DOHH2 (cell line): Measurements from ENCODE around the gene SDR9C7.
"Not testable (repeated sequence)": the region's sequence is repeated elsewhere in the genome, so short reads cannot be mapped to it uniquely, and the experiment has no call there.

ENCODE experiments used
- H3F3A ChIP-seq: fragments of 200-600 bp; sonication (generic), shearing (Covaris generic); 2 replicates; pipeline ENCODE4 v1.6.0; 2016; ENCODE audit warnings: antibody characterized with exemption, mild to moderate bottlenecking; ENCODE audit not compliant: control insufficient read depth, insufficient read depth
- H3K27ac ChIP-seq: fragments of 200-600 bp; sonication (generic); 2 replicates; pipeline ENCODE4 v1.5.1; 2014; ENCODE audit warnings: low read depth, mild to moderate bottlenecking, low read length, moderate library complexity
- H3K27me3 ChIP-seq: fragments of 200-600 bp; sonication (generic); 2 replicates; pipeline ENCODE4 v1.6.1; 2014; ENCODE audit warnings: mild to moderate bottlenecking, low read length, mixed read lengths; ENCODE audit not compliant: control insufficient read depth
- H3K36me3 ChIP-seq: fragments of 200-600 bp; sonication (generic); 2 replicates; pipeline ENCODE4 v1.6.1; 2014; ENCODE audit warnings: mild to moderate bottlenecking, low read length, moderate library complexity, mixed read lengths; ENCODE audit not compliant: control insufficient read depth
- H3K4me1 ChIP-seq: fragments of 200-600 bp; sonication (generic); 2 replicates; pipeline ENCODE4 v1.6.1; 2014; ENCODE audit warnings: mild to moderate bottlenecking, low read length, mixed read lengths; ENCODE audit not compliant: control insufficient read depth
- H3K4me2 ChIP-seq: fragments of 200-600 bp; sonication (generic); 2 replicates; pipeline ENCODE4 v1.6.0; 2014; ENCODE audit warnings: mild to moderate bottlenecking, low read length, moderate library complexity
- H3K4me3 ChIP-seq: fragments of 200-600 bp; sonication (generic); 2 replicates; pipeline ENCODE4 v1.5.1; 2014; ENCODE audit warnings: mild to moderate bottlenecking, low read length, mixed read lengths
- H3K79me2 ChIP-seq: fragments of 200-600 bp; sonication (generic); 2 replicates; pipeline ENCODE4 v1.6.1; 2014; ENCODE audit warnings: mild to moderate bottlenecking, low read length, mixed read lengths; ENCODE audit not compliant: control insufficient read depth
- H3K9me2 ChIP-seq: fragments of 200-600 bp; sonication (generic); replicated peaks from 2 replicates; pipeline ENCODE4 v1.6.1; 2014; ENCODE audit warnings: mild to moderate bottlenecking, low read length, mixed read lengths; ENCODE audit not compliant: control insufficient read depth
- H3K9me3 ChIP-seq: fragments of 200-600 bp; sonication (generic); 2 replicates; pipeline ENCODE4 v1.6.1; 2014; ENCODE audit warnings: antibody characterized with exemption, low read length, mixed read lengths; ENCODE audit not compliant: control insufficient read depth, insufficient read depth
- H4K20me1 ChIP-seq: fragments of 200-600 bp; sonication (generic); 2 replicates; pipeline ENCODE4 v1.6.0; 2014; ENCODE audit warnings: low read depth, mild to moderate bottlenecking, antibody characterized with exemption, low read length, moderate library complexity; ENCODE audit not compliant: control insufficient read depth, insufficient read depth
- EZH2phosphoT487 ChIP-seq: fragments of 200-600 bp; sonication (generic); IDR thresholded peaks from 2 replicates; pipeline ENCODE4 v1.6.1; 2017; ENCODE audit warnings: borderline replicate concordance, mild to moderate bottlenecking, antibody characterized with exemption, low read length, moderate library complexity, mixed read lengths
- TF ChIP-seq, protein P1 (sequence below): fragments of 200-600 bp; sonication (generic); IDR thresholded peaks from one replicate; pipeline ENCODE4 v1.5.1; 2014; ENCODE audit warnings: antibody characterized with exemption, mild to moderate bottlenecking, low read depth, low read length; ENCODE audit not compliant: poor library complexity, severe bottlenecking

SDR9C7 gene

DNA sequence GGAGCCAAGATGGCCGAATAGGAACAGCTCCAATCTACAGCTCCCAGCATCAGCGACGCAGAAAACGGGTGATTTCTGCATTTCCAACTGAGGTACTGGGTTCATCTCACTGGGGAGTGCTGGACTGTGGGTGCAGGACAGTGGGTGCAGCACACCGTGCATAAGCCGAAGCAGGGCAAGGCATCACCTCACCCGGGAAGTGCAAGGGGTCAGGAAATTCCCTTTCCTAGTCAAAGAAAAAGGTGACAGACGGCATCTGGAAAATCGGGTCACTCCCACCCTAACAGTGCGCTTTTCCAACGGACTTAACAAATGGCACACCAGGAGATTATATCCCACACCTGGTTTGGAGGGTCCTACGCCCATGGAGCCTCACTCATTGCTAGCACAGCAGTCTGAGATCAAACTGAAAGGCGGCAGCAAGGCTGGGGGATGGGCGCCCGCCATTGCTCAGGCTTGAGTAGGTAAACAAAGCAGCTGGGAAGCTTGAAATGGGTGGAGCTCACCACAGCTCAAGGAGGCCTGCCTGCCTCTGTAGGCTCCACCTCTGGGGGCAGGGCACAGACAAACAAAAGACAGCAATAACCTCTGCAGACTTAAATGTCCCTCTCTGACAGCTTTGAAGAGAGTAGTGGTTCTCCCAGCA is 31.9 kb upstream of the SDR9C7 start:
- not testable (repeated sequence) for H3K79me2 ChIP-seq, H3K4me3 ChIP-seq, H3K9me3 ChIP-seq, H3K27ac ChIP-seq, H3K27me3 ChIP-seq, H3K4me2 ChIP-seq, H4K20me1 ChIP-seq, H3K9me2 ChIP-seq, H3F3A ChIP-seq, H3K36me3 ChIP-seq, H3K4me1 ChIP-seq

DNA sequence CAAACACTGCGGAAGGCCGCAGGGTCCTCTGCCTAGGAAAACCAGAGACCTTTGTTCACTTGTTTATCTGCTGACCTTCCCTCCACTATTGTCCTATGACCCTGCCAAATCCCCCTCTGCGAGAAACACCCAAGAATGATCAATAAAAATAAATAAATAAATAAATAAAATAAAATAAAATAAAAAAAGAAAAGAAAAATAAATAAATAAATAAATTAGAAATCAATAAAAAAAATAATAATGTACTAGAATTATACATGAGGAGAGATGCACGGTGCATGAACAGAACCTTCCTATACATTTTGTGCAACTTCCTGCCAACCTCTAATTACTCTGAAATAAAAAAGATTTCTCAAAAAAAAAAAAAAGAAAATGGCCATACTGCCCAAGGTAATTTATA is 30.9 kb upstream of the SDR9C7 start:
- H3K4me1 ChIP-seq, H3K4me2 ChIP-seq, H4K20me1 ChIP-seq, H3K79me2 ChIP-seq, H3K27ac ChIP-seq, H3K27me3 ChIP-seq, H3K9me3 ChIP-seq, H3K36me3 ChIP-seq, H3F3A ChIP-seq, H3K9me2 ChIP-seq, H3K4me3 ChIP-seq: not testable (repeated sequence)

DNA sequence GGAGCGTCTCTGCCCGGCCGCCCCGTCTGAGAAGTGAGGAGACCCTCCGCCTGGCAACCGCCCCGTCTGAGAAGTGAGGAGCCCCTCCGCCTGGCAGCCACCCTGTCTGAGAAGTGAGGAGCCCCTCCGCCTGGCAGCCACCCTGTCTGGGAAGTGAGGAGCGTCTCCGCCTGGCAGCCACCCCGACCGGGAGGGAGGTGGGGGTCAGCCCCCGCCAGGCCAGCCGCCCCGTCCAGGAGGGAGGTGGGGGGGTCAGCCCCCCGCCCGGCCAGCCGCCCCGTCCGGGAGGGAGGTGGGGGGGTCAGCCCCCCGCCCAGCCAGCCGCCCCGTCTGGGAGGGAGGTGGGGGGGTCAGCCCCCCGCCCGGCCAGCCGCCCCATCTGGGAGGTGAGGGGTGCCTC is 29.3 kb upstream of the SDR9C7 start:
- not testable (repeated sequence) for H3K79me2 ChIP-seq, H4K20me1 ChIP-seq

DNA sequence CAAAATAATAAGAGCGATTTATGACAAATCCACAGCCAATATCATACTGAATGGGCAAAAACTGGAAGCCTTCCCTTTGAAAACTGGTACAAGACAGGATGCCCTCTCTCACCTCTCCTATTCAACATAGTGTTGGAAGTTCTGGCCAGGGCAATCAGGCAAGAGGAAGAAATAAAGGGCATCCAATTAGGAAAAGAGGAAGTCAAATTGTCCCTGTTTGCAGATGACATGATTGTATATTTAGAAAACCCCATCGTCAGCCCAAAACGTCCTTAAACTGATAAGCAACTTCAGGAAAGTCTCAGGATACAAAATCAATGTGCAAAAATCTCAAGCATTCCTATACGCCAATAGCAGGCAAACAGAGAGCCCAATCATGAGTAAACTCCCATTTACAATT is 28.0 kb upstream of the SDR9C7 start:
- not testable (repeated sequence) for H3K4me1 ChIP-seq, H3K79me2 ChIP-seq, H3K9me3 ChIP-seq, H3K27ac ChIP-seq, H4K20me1 ChIP-seq, H3K36me3 ChIP-seq, H3K4me3 ChIP-seq, H3F3A ChIP-seq, H3K9me2 ChIP-seq, H3K4me2 ChIP-seq
- peaks cover 20% of the 10 kb centered on the region for H3K27me3 ChIP-seq

More for the DNA sequence above, 29.3 kb upstream of the SDR9C7 start:
- not testable (repeated sequence) for H3K27me3 ChIP-seq, H3K4me2 ChIP-seq, H3K4me3 ChIP-seq, H3F3A ChIP-seq, H3K9me3 ChIP-seq, H3K9me2 ChIP-seq, H3K36me3 ChIP-seq, H3K4me1 ChIP-seq, H3K27ac ChIP-seq

GRCh38 chr12:56958422-56958821 is 24.2 kb upstream of the SDR9C7 start:
- no peaks in the 10 kb centered on the region for H4K20me1 ChIP-seq
- no peaks in the 10 kb centered on the region for H3F3A ChIP-seq
- TF ChIP-seq, protein P1, sequence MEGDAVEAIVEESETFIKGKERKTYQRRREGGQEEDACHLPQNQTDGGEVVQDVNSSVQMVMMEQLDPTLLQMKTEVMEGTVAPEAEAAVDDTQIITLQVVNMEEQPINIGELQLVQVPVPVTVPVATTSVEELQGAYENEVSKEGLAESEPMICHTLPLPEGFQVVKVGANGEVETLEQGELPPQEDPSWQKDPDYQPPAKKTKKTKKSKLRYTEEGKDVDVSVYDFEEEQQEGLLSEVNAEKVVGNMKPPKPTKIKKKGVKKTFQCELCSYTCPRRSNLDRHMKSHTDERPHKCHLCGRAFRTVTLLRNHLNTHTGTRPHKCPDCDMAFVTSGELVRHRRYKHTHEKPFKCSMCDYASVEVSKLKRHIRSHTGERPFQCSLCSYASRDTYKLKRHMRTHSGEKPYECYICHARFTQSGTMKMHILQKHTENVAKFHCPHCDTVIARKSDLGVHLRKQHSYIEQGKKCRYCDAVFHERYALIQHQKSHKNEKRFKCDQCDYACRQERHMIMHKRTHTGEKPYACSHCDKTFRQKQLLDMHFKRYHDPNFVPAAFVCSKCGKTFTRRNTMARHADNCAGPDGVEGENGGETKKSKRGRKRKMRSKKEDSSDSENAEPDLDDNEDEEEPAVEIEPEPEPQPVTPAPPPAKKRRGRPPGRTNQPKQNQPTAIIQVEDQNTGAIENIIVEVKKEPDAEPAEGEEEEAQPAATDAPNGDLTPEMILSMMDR, result no peak
- no peak for TF ChIP-seq EZH2phosphoT487
- H3K79me2 ChIP-seq, result no peaks in the 10 kb centered on the region
- H3K36me3 ChIP-seq, result no peaks in the 10 kb centered on the region
- no peak overlapping the region for H3K4me3 ChIP-seq
- no peak overlapping the region for H3K4me2 ChIP-seq
- no peaks in the 10 kb centered on the region for H3K9me2 ChIP-seq
- no peaks in the 10 kb centered on the region for H3K4me1 ChIP-seq
- H3K27ac ChIP-seq, result no peak overlapping the region
- no peaks in the 10 kb centered on the region for H3K9me3 ChIP-seq
- peaks cover 39% of the 10 kb centered on the region for H3K27me3 ChIP-seq
